Endothelial cell of hepatic sinusoid (primary cell): ENCODE results near the gene CHSY1.

ENCODE experiments used
- in situ Hi-C: cut with HindIII; loops from 2 replicates; pipeline ENCODE4 v1.10.0; 2017; ENCODE audit warnings: low sequenced_read_pairs

CHSY1 gene

GRCh38 chr15:101174152-101174920, 77.5 kb downstream of the CHSY1 start:
- in situ Hi-C loops = no loop called here

GRCh38 chr15:101173233-101174119, 78.4 kb downstream of the CHSY1 start:
- in situ Hi-C loops = no loop called here

DNA sequence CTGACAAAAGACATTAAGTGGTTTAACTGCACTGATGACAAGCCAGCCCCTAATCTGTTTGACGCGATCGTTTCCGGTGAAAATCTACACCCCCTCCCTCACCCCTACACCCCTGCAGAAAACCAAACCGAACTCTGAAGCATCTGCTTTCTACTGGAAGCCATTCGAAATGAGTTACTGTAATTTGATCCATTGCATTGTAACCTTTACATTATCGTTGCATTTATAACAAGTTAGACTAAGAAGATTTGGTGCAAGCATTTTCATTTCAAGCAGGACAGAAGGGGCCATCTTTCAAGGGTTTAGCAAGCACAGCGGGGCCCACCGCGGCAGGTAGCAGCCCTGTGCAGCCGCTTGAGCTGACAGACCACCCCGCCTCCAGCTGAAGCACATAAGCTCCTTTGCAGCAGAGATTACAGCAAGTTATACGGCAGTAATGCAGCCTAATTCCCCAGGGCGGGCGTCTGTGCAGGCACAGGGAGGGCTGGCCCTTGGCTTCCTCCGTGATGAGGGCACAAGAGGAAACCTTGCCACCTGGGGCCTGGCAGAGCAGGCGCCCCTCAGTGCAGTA, 79.3 kb downstream of the CHSY1 start:
- in situ Hi-C loops = no loop called here

- in situ Hi-C loops = no loop called here
Observed at GRCh38 chr15:101171954-101172353, 79.9 kb downstream of the CHSY1 start.

GRCh38 chr15:101170568-101171350, 81.1 kb downstream of the CHSY1 start:
- in situ Hi-C loops = no loop called here

DNA sequence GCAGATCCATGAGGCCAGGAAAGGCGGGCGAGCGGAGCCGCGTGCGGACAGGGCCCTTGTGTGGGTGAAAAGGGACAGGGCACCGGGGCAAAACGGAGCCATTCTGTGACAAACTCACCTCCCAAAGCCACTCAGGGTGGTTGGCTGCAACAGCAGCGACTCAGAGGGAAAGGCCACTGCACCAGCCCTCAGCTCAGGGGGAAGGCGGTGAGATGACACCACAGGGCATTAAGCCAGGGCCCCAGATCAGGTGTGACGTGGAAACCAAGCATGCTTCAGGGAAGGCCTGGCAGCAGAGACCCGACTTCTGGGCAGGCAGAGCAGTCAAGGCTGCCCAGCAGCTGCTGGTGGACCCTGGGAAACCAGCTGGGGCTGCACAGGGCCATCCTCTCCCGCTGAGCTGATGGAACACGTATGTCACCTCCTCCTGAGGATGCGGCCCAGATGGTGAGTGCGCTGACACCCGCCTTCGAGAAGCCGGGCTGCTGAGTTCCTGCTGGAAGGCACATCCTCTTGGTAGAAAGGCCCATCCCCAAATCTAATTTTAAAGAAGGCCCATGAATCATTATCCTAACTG, 82.3 kb downstream of the CHSY1 start:
- in situ Hi-C loops = no loop called here

DNA sequence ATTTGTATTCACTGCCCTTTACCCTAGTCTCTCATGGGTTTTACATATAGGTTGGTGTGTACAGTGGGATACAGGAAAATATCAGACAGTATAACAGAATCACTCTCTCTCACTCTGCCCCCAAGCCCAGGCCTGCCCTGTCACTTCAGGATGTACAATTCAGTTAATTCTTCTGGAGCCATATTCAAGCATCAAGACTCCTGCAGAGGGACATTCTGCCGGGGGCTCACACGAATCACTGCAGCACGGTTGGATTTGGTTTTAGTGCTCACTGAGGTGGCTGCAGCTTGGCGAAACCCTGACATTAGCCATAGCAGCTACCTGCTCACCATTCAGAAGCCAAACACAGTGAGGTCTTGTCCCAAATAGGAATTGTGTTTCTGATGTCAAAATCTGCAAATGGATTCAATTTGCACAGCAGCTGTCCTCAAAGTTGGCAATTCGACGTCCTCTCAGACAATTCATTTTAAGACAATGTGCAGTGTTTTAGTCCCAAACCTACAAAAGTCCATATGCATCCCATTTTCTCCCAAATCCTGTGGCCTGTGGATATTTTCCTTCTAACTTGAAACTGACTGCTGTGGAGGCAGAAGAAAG, 82.9 kb downstream of the CHSY1 start:
- in situ Hi-C loops = no loop called here

DNA sequence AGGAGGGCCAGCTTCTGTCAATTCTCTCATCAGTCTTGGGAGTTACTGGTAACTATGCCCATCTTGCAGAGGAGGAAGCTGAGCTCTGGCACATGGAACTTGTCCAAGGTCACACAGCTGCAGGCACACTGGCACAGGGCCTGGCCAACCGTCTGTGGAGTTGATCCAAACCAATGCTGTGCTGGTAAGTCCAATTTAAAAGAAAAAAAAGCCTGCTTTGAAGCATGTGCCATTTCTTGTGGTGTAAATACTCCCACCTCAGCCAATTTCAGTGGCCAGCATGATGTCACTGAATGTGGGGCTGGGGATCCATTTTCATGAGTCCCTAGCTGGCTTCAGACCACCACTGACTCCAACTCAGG, 83.4 kb downstream of the CHSY1 start:
- in situ Hi-C loops = no loop called here

GRCh38 chr15:101167753-101168462, 83.9 kb downstream of the CHSY1 start:
- in situ Hi-C loops = no loop called here

- in situ Hi-C loops = no loop called here
Observed at GRCh38 chr15:101167411-101167752, 84.5 kb downstream of the CHSY1 start.

- in situ Hi-C loops = no loop called here
Observed at GRCh38 chr15:101165905-101166471, 85.9 kb downstream of the CHSY1 start.

DNA sequence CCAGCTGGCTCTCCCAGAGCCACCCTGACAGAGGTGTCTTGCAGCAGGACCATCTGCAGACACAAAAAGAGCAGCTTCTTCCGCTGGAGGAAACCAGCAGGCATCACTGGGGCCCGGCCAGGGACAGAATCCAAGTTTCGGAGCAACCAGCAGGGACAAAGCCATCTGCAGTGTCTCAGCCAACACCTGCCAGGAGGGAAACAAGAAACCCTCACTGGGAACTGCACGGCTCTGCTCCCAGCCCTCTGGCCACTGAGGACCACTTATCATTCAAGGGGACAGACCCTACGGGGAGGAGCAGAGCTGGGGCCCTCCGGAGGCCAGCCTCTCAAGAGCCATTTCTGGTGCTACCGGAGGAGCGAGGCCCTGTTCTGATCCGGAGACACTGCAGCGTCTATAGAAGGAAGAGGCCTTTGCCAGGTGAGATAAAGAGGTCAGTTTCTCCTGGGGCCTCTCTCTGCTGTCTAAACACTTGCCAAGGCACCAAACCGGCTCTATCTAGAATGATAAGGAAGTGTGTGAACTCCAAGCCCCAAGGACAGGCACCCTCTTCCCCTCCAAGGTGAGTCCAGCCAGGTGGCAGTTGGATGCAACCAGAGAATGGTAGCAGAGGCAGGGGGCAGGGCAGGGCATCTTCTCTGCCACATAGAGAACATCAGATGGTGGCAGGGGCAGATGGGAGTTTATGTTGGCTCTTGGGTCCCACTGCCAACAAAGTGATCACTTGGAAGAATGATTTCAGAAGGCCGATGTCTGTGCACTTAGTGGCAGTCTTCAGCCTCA, 89.0 kb downstream of the CHSY1 start:
- in situ Hi-C loops = no loop called here

DNA sequence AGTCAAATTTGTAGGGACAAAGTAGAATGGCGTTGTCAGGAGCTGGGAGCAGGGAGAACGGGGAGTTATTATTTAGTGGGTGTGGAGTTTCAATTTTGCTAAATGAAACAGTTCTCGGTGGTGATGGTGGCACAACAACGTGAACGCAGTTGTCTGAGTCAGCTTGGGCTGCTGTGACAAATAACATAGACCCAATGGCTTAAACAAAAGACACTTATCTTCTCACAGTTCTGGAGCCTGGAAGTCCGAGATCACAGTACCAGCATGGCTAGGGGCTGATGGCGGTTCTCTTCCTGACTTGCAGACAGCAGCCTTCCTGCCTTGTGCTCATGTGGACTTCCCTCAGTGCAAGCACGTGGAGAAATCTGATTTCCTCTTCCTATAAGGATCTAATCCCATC, 90.2 kb downstream of the CHSY1 start:
- in situ Hi-C loops = no loop called here

GRCh38 chr15:101159936-101160815, 91.7 kb downstream of the CHSY1 start:
- in situ Hi-C loops = loop anchor here (5.0 kb wide), 2 partner anchors 47 to 58 kb away; no protein-coding TSS in a partner anchor

- in situ Hi-C loops = loop anchor here (5.0 kb wide), 2 partner anchors 48 to 57 kb away; no protein-coding TSS in a partner anchor
Observed at GRCh38 chr15:101159096-101159935, 92.5 kb downstream of the CHSY1 start.
